Measurements from ENCODE around the gene IPCEF1. TPM values are rescaled to one million over a fixed set of nuclear protein-coding genes. Genes with fewer than 3 reads are reported as not detected.

Gene IPCEF1
- polyA plus RNA-seq, 3 donors = 14.7 to 29.7 (median 16.5) TPM

DNA sequence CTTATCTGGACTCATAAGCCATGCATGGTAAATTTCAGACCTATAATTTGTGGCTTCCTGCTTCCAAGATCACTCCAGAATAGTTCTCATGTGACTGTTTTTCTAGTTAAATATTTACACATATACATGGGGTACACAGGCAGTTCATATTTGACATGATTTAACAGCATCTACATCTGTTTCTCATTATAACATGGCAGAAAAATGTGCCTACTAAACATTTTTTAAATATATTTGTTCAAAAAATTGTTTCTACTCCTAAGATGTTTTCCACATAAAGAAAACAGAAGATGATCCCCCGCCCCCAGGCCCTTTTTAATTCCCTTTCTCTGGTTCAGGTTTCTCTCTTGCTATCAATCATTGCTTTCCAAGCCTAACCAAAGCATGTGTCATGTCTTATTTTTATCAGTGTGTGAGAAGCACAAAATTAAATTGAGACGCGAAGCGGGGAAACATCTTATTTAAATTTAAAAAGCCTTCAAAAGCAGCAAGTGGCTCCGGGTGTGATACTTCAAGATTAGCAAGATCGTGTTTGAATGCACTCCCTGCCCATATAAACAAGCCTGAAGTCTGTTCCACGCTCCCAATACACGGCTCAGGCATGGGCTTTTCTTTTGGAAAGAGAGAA is 37.3 kb downstream of the IPCEF1 start:
- peaks cover 96% of the 10 kb centered on the region for H4K20me1 ChIP-seq (ENCODE audit: insufficient read depth, low read length)
- DNase-seq = no peak

DNA sequence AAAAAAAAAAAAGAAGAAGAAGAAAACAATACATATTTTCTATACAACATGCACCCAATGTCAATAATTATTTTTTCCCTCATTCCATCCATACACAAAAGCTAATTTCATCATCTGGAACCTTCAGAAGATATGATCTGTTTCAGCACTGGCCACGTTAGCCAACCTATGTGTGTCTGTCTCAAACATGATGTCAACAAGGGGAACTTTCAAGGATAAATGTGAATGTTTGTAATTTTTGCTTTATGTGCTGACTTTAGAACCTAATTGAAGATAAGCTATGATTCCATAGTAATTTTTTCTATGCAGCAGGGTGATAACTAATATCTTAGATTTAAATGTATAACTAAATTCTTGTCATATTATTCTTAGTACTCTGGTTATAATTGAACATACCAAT is 37.9 kb downstream of the IPCEF1 start:
- H3K4me3 Mint-ChIP-seq = no peak overlapping the region
- H3K4me1 Mint-ChIP-seq = peaks cover 18% of the 10 kb centered on the region
- Histone ChIP-seq H3K27me3 (ENCODE audit: control insufficient read depth in 2 of 2, insufficient read depth in 2 of 2, low read length in 2 of 2) (no peaks in the 10 kb centered on the region), H3K4me2 (replicated peaks; ENCODE audit: extremely low read depth, low read length, poor library complexity, severe bottlenecking) (no peak overlapping the region), H3K79me2 (ENCODE audit: insufficient read depth, low read length) (peaks cover 100% of the 10 kb centered on the region), H3K4me1 (ENCODE audit: control insufficient read depth in 1 of 2, insufficient read depth in 2 of 2, low read length in 2 of 2) (no peaks in the 10 kb centered on the region), H2AFZ (ENCODE audit: insufficient read depth, low read depth, low read length, poor library complexity, severe bottlenecking) (no peak overlapping the region), H3K9ac (ENCODE audit: insufficient read depth, low read length, poor library complexity, severe bottlenecking) (no peak overlapping the region), H3K9me3 (replicated peaks in 1 of 2; ENCODE audit: control insufficient read depth in 1 of 2, insufficient read depth in 1 of 2, low read length in 2 of 2) (peaks cover 0 to 5% of the 10 kb centered on the region in 2 donors), H3K27ac (ENCODE audit: low read depth in 1 of 2, low read length in 2 of 2) (peak overlapping the region in 1 of 2 donors; percentile 65), H4K20me1 (ENCODE audit: insufficient read depth, low read length) (peaks cover 97% of the 10 kb centered on the region), H3K4me3 (replicated peaks in 1 of 3; ENCODE audit: low read depth in 2 of 3, low read length in 3 of 3) (no peak overlapping the region), H3K36me3 (replicated peaks in 1 of 2; ENCODE audit: control insufficient read depth in 1 of 2, insufficient read depth in 2 of 2, low read length in 2 of 2) (peaks cover 8 to 22% of the 10 kb centered on the region in 2 donors)
- no peak for TF ChIP-seq CTCF (IDR thresholded peaks at IDR 0.05)
- H3K36me3 Mint-ChIP-seq = peaks cover 30 to 46% of the 10 kb centered on the region in 2 donors
- WGBS (ENCODE audit: insufficient coverage) = no CpG with 5 or more reads among the region's 1 CpG
- intact Hi-C loops (cut with micrococcal nuclease) = no loop called here
- no peaks in the 10 kb centered on the region for H3K27me3 Mint-ChIP-seq (ENCODE audit: low read depth in 3 of 3)
- peak overlapping the region in 5 of 7 donors; percentile 28 to 59 (median 43) for H3K27ac Mint-ChIP-seq
- peaks cover 0 to 4% (median under 1%) of the 10 kb centered on the region in 7 donors for H3K9me3 Mint-ChIP-seq
- DNase-seq = no peak

More for the DNA sequence above, 37.3 kb downstream of the IPCEF1 start:
- peaks cover 18% of the 10 kb centered on the region for H3K4me1 Mint-ChIP-seq
- H3K9me3 ChIP-seq (replicated peaks in 1 of 2; ENCODE audit: control insufficient read depth in 1 of 2, insufficient read depth in 1 of 2, low read length in 2 of 2) = peaks cover 0 to 5% of the 10 kb centered on the region in 2 donors
- H3K4me3 ChIP-seq (replicated peaks in 1 of 3; ENCODE audit: low read depth in 2 of 3, low read length in 3 of 3) = no peak overlapping the region
- no peak overlapping the region for H3K4me2 ChIP-seq (replicated peaks; ENCODE audit: extremely low read depth, low read length, poor library complexity, severe bottlenecking)
- no peaks in the 10 kb centered on the region for H3K27me3 Mint-ChIP-seq (ENCODE audit: low read depth in 3 of 3)
- H3K4me3 Mint-ChIP-seq = no peak overlapping the region
- peaks cover 5 to 22% of the 10 kb centered on the region in 2 donors for H3K36me3 ChIP-seq (replicated peaks in 1 of 2; ENCODE audit: control insufficient read depth in 1 of 2, insufficient read depth in 2 of 2, low read length in 2 of 2)
- H3K9me3 Mint-ChIP-seq = peaks cover 0 to 4% (median 1%) of the 10 kb centered on the region in 7 donors
- no peaks in the 10 kb centered on the region for H3K27me3 ChIP-seq (ENCODE audit: control insufficient read depth in 2 of 2, insufficient read depth in 2 of 2, low read length in 2 of 2)
- intact Hi-C loops (cut with micrococcal nuclease) = no loop called here
- no peaks in the 10 kb centered on the region for H3K4me1 ChIP-seq (ENCODE audit: control insufficient read depth in 1 of 2, insufficient read depth in 2 of 2, low read length in 2 of 2)
- no peak overlapping the region for H2AFZ ChIP-seq (ENCODE audit: insufficient read depth, low read depth, low read length, poor library complexity, severe bottlenecking)
- peaks cover 26 to 44% of the 10 kb centered on the region in 2 donors for H3K36me3 Mint-ChIP-seq
- TF ChIP-seq CTCF (IDR thresholded peaks at IDR 0.05) = no peak
- H3K27ac Mint-ChIP-seq = peak overlapping the region in 4 of 7 donors; percentile 8 to 59 (median 48)
- 90% methylated on average over 2 of the region's 8 CpGs for WGBS (ENCODE audit: insufficient coverage)
- H3K27ac ChIP-seq (ENCODE audit: low read depth in 1 of 2, low read length in 2 of 2) = peak overlapping the region in 1 of 2 donors; percentile 65
- no peak overlapping the region for H3K9ac ChIP-seq (ENCODE audit: insufficient read depth, low read length, poor library complexity, severe bottlenecking)
- H3K79me2 ChIP-seq (ENCODE audit: insufficient read depth, low read length) = peaks cover 100% of the 10 kb centered on the region

All from CD14-positive monocyte (primary cell).